ENCODE data around the gene PRPS2. TPM values are rescaled to one million over a fixed set of nuclear protein-coding genes. Genes with fewer than 3 reads are reported as not detected.

Gene PRPS2
- total RNA-seq, 1 donor from 2014 or later, result 13.2 TPM

- H3K4me3 Mint-ChIP-seq (ENCODE audit: unreplicated experiment), result no peak overlapping the region
- H3K27me3 Mint-ChIP-seq (ENCODE audit: unreplicated experiment), result no peaks in the 10 kb centered on the region
- peaks cover 14% of the 10 kb centered on the region for H3K9me3 Mint-ChIP-seq (ENCODE audit: unreplicated experiment)
- no peak for TF ChIP-seq CTCF (IDR thresholded peaks at IDR 0.05)
- no peaks in the 10 kb centered on the region for H3K4me1 Mint-ChIP-seq (ENCODE audit: unreplicated experiment)
- H3K27ac Mint-ChIP-seq (ENCODE audit: unreplicated experiment), result no peak overlapping the region
- DNase-seq (ENCODE audit: extremely low spot score, unreplicated experiment), result no peak
- no peaks in the 10 kb centered on the region for H3K36me3 Mint-ChIP-seq (ENCODE audit: unreplicated experiment)
These were observed 77.5 kb downstream of the PRPS2 start for GRCh38 chrX:12868747-12869146.

GRCh38 chrX:12871257-12871656, 80.0 kb downstream of the PRPS2 start:
- Mint-ChIP-seq H3K9me3 (ENCODE audit: unreplicated experiment) (peaks cover 10% of the 10 kb centered on the region), H3K27ac (ENCODE audit: unreplicated experiment) (no peak overlapping the region), H3K4me3 (ENCODE audit: unreplicated experiment) (no peak overlapping the region), H3K27me3 (ENCODE audit: unreplicated experiment) (no peaks in the 10 kb centered on the region), H3K4me1 (ENCODE audit: unreplicated experiment) (no peaks in the 10 kb centered on the region), H3K36me3 (ENCODE audit: unreplicated experiment) (no peaks in the 10 kb centered on the region)
- no peak for DNase-seq (ENCODE audit: extremely low spot score, unreplicated experiment)
- TF ChIP-seq CTCF (IDR thresholded peaks at IDR 0.05), result no peak

GRCh38 chrX:12872741-12873140, 81.5 kb downstream of the PRPS2 start:
- no peaks in the 10 kb centered on the region for H3K4me1 Mint-ChIP-seq (ENCODE audit: unreplicated experiment)
- H3K27me3 Mint-ChIP-seq (ENCODE audit: unreplicated experiment), result no peaks in the 10 kb centered on the region
- H3K9me3 Mint-ChIP-seq (ENCODE audit: unreplicated experiment), result peaks cover 10% of the 10 kb centered on the region
- no peak overlapping the region for H3K4me3 Mint-ChIP-seq (ENCODE audit: unreplicated experiment)
- no peak overlapping the region for H3K27ac Mint-ChIP-seq (ENCODE audit: unreplicated experiment)
- TF ChIP-seq CTCF (IDR thresholded peaks at IDR 0.05), result no peak
- DNase-seq (ENCODE audit: extremely low spot score, unreplicated experiment), result no peak
- no peaks in the 10 kb centered on the region for H3K36me3 Mint-ChIP-seq (ENCODE audit: unreplicated experiment)

Other genes with a start within 250 kb of the PRPS2 start
- gene TLR7, start 75.7 kb downstream of the PRPS2 start, total RNA-seq, result not detected in 2 replicates
- not detected in 2 replicates for gene TLR8, start 115.2 kb downstream of the PRPS2 start, total RNA-seq
- gene TMSB4X, start 183.7 kb downstream of the PRPS2 start, total RNA-seq, result 2,830 and 2,924 TPM in 2 replicates